SK-N-SH (cell line): Measurements from ENCODE around the gene KSR2. TPM values are rescaled to one million over a fixed set of nuclear protein-coding genes. Genes with fewer than 3 reads are reported as not detected.

Experiments
- CTCF ChIA-PET: fragments of 300-600, 350-600 bp; formaldehyde crosslinking; extraction: SDS; loops from one replicate; lab custom pipeline; 2021; lab: Yijun Ruan, JAX
- POLR2A ChIA-PET: fragments of 350-600 bp; sonication (Branson Sonifier 250); formaldehyde crosslinking; extraction: SDS; loops from one replicate; lab custom pipeline; 2020; ENCODE audit warnings: antibody characterized with exemption, inconsistent platforms; lab: Yijun Ruan, JAX
- DNase-seq: peaks from one replicate; pipeline ENCODE4 v3.0.0; 2012
- H2AFZ ChIP-seq: fragments of 200-600 bp; sonication (generic); 2 replicates; pipeline ENCODE4 v1.8.1; 2016; ENCODE audit warnings: antibody characterized with exemption, mild to moderate bottlenecking, low read depth
- H3F3A ChIP-seq: fragments of 200-600 bp; sonication (generic); replicated peaks from 2 replicates; pipeline ENCODE3; 2016; ENCODE audit warnings: antibody characterized with exemption, mild to moderate bottlenecking; ENCODE audit not compliant: insufficient read depth
- H3K27ac ChIP-seq, 2 experiments: fragments of 200-500 bp in 1 of 2; fragments of 200-600 bp in 1 of 2; sonication (Bioruptor generic) in 1 of 2; sonication (generic), shearing (Covaris generic) in 1 of 2; 2 replicates each; pipeline versions ENCODE4 v1.5.1 to v1.6.1; 2014 to 2016; ENCODE audit warnings: low read depth in 2 of 2, inconsistent platforms in 1 of 2, low read length in 1 of 2, mild to moderate bottlenecking in 1 of 2, mixed read lengths in 1 of 2
- H3K27me3 ChIP-seq: fragments of 200-600 bp; sonication (generic), shearing (Covaris generic); 2 replicates; pipeline ENCODE4 v1.6.1; 2016; ENCODE audit warnings: mixed run types; ENCODE audit not compliant: insufficient read depth
- H3K36me3 ChIP-seq, 2 experiments: fragments of 200-500 bp in 1 of 2; fragments of 200-600 bp in 1 of 2; sonication (Bioruptor generic) in 1 of 2; sonication (generic) in 1 of 2; replicated peaks in 1 of 2; 2 replicates each; pipeline versions ENCODE3 to v1.5.1; 2014 to 2016; ENCODE audit warnings: low read length in 1 of 2, mild to moderate bottlenecking in 1 of 2; ENCODE audit not compliant: insufficient read depth in 2 of 2, control insufficient read depth in 1 of 2
- H3K4me1 ChIP-seq, 2 experiments: fragments of 200-500 bp in 1 of 2; fragments of 200-600 bp in 1 of 2; sonication (Bioruptor generic) in 1 of 2; sonication (generic), shearing (Covaris generic) in 1 of 2; 2 replicates each; pipeline versions ENCODE4 v1.5.1 to v1.6.1; 2014 to 2016; ENCODE audit warnings: low read depth in 1 of 2, low read length in 1 of 2, mixed run types in 1 of 2; ENCODE audit not compliant: insufficient read depth in 2 of 2, control insufficient read depth in 1 of 2
- H3K4me2 ChIP-seq: fragments of 200-600 bp; sonication (generic), shearing (Covaris generic); 2 replicates; pipeline ENCODE4 v1.6.1; 2017; ENCODE audit warnings: mixed run types
- H3K4me3 ChIP-seq, 2 experiments: fragments of 200-500 bp in 1 of 2; fragments of 200-600 bp in 1 of 2; sonication (Bioruptor generic) in 1 of 2; sonication (generic), shearing (Covaris generic) in 1 of 2; 2 replicates each; pipeline versions ENCODE4 v1.5.1 to v1.8.1; 2014 to 2016; ENCODE audit warnings: low read depth in 2 of 2, inconsistent platforms in 1 of 2, low read length in 1 of 2, mild to moderate bottlenecking in 1 of 2, mixed read lengths in 1 of 2, moderate library complexity in 1 of 2
- H3K79me2 ChIP-seq: fragments of 200-600 bp; sonication (generic); 2 replicates; pipeline ENCODE4 v1.8.1; 2017; ENCODE audit warnings: mild to moderate bottlenecking; ENCODE audit not compliant: insufficient read depth
- H3K9ac ChIP-seq: fragments of 200-600 bp; sonication (generic); 2 replicates; pipeline ENCODE4 v1.6.1; 2017; ENCODE audit warnings: mixed run types
- H3K9me2 ChIP-seq: fragments of 200-600 bp; sonication (generic); 2 replicates; pipeline ENCODE4 v1.6.1; 2017; ENCODE audit warnings: mixed run types
- H3K9me3 ChIP-seq: fragments of 200-600 bp; sonication (generic); 2 replicates; pipeline ENCODE4 v1.6.1; 2017; ENCODE audit warnings: mixed run types, mild to moderate bottlenecking, moderate library complexity
- H4K20me1 ChIP-seq: fragments of 200-600 bp; sonication (generic); 2 replicates; pipeline ENCODE4 v1.6.1; 2017; ENCODE audit warnings: mild to moderate bottlenecking, mixed run types; ENCODE audit not compliant: insufficient read depth
- CHD2 ChIP-seq: fragments of 150-350 bp; IDR thresholded peaks from 2 replicates; pipeline ENCODE4 v1.6.1; 2018; ENCODE audit warnings: low read length; ENCODE audit not compliant: partially characterized antibody
- EP300 ChIP-seq, 2 experiments: IDR thresholded peaks; 2 replicates each; pipeline versions ENCODE4 v1.4.0 to v1.6.1; 2012; ENCODE audit warnings: borderline replicate concordance in 1 of 2, low read depth in 1 of 2, low read length in 1 of 2
- FOSL2 ChIP-seq: IDR thresholded peaks from 2 replicates; pipeline ENCODE4 v1.4.0; 2012; ENCODE audit warnings: low read depth, mild to moderate bottlenecking, moderate library complexity, borderline replicate concordance
- FOXJ3 ChIP-seq: sonication (generic); formaldehyde crosslinking; IDR thresholded peaks from 2 replicates; pipeline ENCODE4 v1.5.1; 2020; ENCODE audit warnings: mild to moderate bottlenecking, missing genetic modification reagents
- GATA2 ChIP-seq: sonication (generic); formaldehyde crosslinking; IDR thresholded peaks from 2 replicates; pipeline ENCODE4 v1.5.0; 2020; ENCODE audit warnings: mild to moderate bottlenecking, missing genetic modification reagents
- JUND ChIP-seq: IDR thresholded peaks from 2 replicates; pipeline ENCODE4 v1.4.0; 2012
- MEF2A ChIP-seq: IDR thresholded peaks from 2 replicates; pipeline ENCODE4 v1.4.0; 2012; ENCODE audit warnings: low read depth, borderline replicate concordance
- NFIC ChIP-seq: IDR thresholded peaks from 2 replicates; pipeline ENCODE4 v1.4.0; 2012; ENCODE audit warnings: borderline replicate concordance
- NRF1 ChIP-seq: IDR thresholded peaks from 2 replicates; pipeline ENCODE4 v1.6.1; 2012; ENCODE audit warnings: low read depth, mild to moderate bottlenecking, low read length
- POLR2AphosphoS5 ChIP-seq: IDR thresholded peaks from 2 replicates; pipeline ENCODE4 v1.6.1; 2012; ENCODE audit warnings: low read depth, low read length
- RFX5 ChIP-seq: IDR thresholded peaks from 2 replicates; pipeline ENCODE4 v1.6.1; 2012; ENCODE audit warnings: mild to moderate bottlenecking, improper control_type of control experiment, low read length
- RXRA ChIP-seq: IDR thresholded peaks from 2 replicates; pipeline ENCODE4 v1.4.0; 2012; ENCODE audit warnings: low read depth, mild to moderate bottlenecking, borderline replicate concordance
- TAF1 ChIP-seq: IDR thresholded peaks from 2 replicates; pipeline ENCODE4 v1.6.1; 2012; ENCODE audit warnings: low read depth, mild to moderate bottlenecking, low read length, moderate library complexity, borderline replicate concordance
- TCF12 ChIP-seq: IDR thresholded peaks from 2 replicates; pipeline ENCODE4 v1.4.0; 2012
- WGBS: methylation state at CpG from one replicate; pipeline ENCODE4 v1.1.6; 2017; ENCODE audit warnings: low lambda C conversion rate; 5-methylcytosine and 5-hydroxymethylcytosine counted together
- polyA plus RNA-seq, 3 experiments: library from polyadenylated mRNA; depleted of rRNA; stranded (reverse); fragments of >200 nt; gene quantifications; 2 replicates each; pipeline ENCODE4 v1.2.3, GENCODE V29; 2012
- TF ChIP-seq, protein P1 (sequence below): IDR thresholded peaks from 2 replicates; pipeline ENCODE4 v1.6.1; 2012; ENCODE audit warnings: mild to moderate bottlenecking, low read depth, low read length, moderate library complexity
- TF ChIP-seq, protein P2 (sequence below): IDR thresholded peaks from 2 replicates; pipeline ENCODE4 v1.4.0; 2012; ENCODE audit warnings: low read depth
- TF ChIP-seq, protein P3 (sequence below): fragments of 200-600 bp; sonication (generic); IDR thresholded peaks from 2 replicates; pipeline ENCODE4 v1.6.1; 2017; ENCODE audit warnings: antibody characterized with exemption, mild to moderate bottlenecking, moderate library complexity
- TF ChIP-seq, protein P4 (sequence below): fragments of 150-350 bp; IDR thresholded peaks from 2 replicates; pipeline ENCODE4 v1.6.1; 2017; ENCODE audit warnings: antibody characterized with exemption, low read length, low read depth, borderline replicate concordance
- TF ChIP-seq, protein P5 (sequence below): IDR thresholded peaks from 2 replicates; pipeline ENCODE4 v1.4.0; 2012; ENCODE audit warnings: low read depth, borderline replicate concordance

KSR2 gene
- polyA plus RNA-seq, 1 of the 3 experiments (the other 2 are of a cell fraction): 0.12 TPM

DNA sequence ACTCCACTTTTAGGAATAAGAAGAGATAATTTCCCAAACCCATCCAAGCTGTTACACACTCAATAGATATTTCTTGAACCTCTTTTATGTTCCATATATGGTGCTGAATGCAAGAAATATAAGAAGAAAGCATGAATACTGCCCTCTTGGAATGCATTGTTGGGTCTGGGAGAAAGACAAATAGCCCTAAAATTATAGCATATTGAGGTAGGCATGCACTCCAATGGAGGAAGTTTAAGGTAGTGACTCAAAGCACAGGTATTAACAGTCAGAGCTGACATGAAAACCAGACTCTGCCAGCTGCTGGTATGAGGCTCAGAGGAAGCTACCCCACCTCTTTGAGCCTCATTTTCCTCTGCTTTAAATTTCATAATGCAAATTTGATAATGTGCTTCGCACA is 346.0 kb downstream of the KSR2 start:
- H3K27ac ChIP-seq: peak overlapping the region in 1 of 2 experiments; percentile 46; a peak in 1 of 4 replicates
- H3K4me1 ChIP-seq: no peaks in the 10 kb centered on the region; a peak in 1 of 4 replicates
- no peaks in the 10 kb centered on the region for H3K27me3 ChIP-seq
- no peaks in the 10 kb centered on the region for H3K79me2 ChIP-seq
- no peaks in the 10 kb centered on the region for H3K36me3 ChIP-seq
- no peak for DNase-seq
- no peak overlapping the region for H3K9ac ChIP-seq
- peaks cover 9% of the 10 kb centered on the region for H3F3A ChIP-seq
- no peaks in the 10 kb centered on the region for H4K20me1 ChIP-seq
- POLR2A ChIA-PET: no interaction called here
- TF ChIP-seq, protein P1, sequence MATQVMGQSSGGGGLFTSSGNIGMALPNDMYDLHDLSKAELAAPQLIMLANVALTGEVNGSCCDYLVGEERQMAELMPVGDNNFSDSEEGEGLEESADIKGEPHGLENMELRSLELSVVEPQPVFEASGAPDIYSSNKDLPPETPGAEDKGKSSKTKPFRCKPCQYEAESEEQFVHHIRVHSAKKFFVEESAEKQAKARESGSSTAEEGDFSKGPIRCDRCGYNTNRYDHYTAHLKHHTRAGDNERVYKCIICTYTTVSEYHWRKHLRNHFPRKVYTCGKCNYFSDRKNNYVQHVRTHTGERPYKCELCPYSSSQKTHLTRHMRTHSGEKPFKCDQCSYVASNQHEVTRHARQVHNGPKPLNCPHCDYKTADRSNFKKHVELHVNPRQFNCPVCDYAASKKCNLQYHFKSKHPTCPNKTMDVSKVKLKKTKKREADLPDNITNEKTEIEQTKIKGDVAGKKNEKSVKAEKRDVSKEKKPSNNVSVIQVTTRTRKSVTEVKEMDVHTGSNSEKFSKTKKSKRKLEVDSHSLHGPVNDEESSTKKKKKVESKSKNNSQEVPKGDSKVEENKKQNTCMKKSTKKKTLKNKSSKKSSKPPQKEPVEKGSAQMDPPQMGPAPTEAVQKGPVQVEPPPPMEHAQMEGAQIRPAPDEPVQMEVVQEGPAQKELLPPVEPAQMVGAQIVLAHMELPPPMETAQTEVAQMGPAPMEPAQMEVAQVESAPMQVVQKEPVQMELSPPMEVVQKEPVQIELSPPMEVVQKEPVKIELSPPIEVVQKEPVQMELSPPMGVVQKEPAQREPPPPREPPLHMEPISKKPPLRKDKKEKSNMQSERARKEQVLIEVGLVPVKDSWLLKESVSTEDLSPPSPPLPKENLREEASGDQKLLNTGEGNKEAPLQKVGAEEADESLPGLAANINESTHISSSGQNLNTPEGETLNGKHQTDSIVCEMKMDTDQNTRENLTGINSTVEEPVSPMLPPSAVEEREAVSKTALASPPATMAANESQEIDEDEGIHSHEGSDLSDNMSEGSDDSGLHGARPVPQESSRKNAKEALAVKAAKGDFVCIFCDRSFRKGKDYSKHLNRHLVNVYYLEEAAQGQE: no peak
- TF ChIP-seq MEF2A (no peak), FOSL2 (no peak), CHD2 (no peak), JUND (no peak), FOXJ3 (CRISPR knock-in tag) (no peak)
- TF ChIP-seq, protein P2, sequence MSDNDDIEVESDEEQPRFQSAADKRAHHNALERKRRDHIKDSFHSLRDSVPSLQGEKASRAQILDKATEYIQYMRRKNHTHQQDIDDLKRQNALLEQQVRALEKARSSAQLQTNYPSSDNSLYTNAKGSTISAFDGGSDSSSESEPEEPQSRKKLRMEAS: no peak
- TF ChIP-seq, protein P3, sequence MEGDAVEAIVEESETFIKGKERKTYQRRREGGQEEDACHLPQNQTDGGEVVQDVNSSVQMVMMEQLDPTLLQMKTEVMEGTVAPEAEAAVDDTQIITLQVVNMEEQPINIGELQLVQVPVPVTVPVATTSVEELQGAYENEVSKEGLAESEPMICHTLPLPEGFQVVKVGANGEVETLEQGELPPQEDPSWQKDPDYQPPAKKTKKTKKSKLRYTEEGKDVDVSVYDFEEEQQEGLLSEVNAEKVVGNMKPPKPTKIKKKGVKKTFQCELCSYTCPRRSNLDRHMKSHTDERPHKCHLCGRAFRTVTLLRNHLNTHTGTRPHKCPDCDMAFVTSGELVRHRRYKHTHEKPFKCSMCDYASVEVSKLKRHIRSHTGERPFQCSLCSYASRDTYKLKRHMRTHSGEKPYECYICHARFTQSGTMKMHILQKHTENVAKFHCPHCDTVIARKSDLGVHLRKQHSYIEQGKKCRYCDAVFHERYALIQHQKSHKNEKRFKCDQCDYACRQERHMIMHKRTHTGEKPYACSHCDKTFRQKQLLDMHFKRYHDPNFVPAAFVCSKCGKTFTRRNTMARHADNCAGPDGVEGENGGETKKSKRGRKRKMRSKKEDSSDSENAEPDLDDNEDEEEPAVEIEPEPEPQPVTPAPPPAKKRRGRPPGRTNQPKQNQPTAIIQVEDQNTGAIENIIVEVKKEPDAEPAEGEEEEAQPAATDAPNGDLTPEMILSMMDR: no peak
- no peak overlapping the region for H2AFZ ChIP-seq
- no peak overlapping the region; the same call in 1 of the 2 replicates for H3K4me2 ChIP-seq
- CTCF ChIA-PET: no interaction called here
- no peaks in the 10 kb centered on the region for H3K9me2 ChIP-seq
- WGBS: 47% methylated on average over 1 of the region's 1 CpG
- no peak overlapping the region for H3K4me3 ChIP-seq
- no peaks in the 10 kb centered on the region for H3K9me3 ChIP-seq

DNA sequence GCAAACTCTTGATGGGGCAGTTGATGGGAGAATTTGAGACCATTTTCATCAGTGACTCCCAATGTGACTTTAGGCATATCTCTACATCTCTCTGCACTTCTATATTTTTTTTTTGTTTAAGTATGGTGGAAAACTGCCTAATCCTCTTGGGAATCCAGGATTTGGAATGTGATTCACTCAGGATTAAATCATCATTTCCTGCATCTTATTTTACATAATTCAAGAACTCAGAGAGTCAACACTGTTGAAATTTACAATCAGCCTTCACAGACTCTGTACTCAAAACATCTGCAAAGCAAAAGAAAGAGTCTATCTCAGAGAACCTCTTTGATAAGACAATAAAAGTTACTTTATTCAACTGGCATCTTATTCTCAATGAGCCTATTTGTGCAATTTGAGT is 346.7 kb downstream of the KSR2 start:
- no peak overlapping the region for H3K9ac ChIP-seq
- POLR2A ChIA-PET: no interaction called here
- no peak overlapping the region for H3K4me3 ChIP-seq
- CTCF ChIA-PET: no interaction called here
- H4K20me1 ChIP-seq: no peaks in the 10 kb centered on the region
- no peak for DNase-seq
- no peak overlapping the region for H2AFZ ChIP-seq
- no peaks in the 10 kb centered on the region for H3K27me3 ChIP-seq
- H3K4me1 ChIP-seq: no peaks in the 10 kb centered on the region; a peak in 1 of 4 replicates
- H3F3A ChIP-seq: peaks cover 9% of the 10 kb centered on the region
- H3K9me2 ChIP-seq: no peaks in the 10 kb centered on the region
- H3K27ac ChIP-seq: peak overlapping the region in 1 of 2 experiments; percentile 46; a peak in 1 of 4 replicates
- no peak overlapping the region; the same call in 1 of the 2 replicates for H3K4me2 ChIP-seq
- no peaks in the 10 kb centered on the region for H3K36me3 ChIP-seq
- H3K9me3 ChIP-seq: no peaks in the 10 kb centered on the region; the same call in 1 of the 2 replicates
- H3K79me2 ChIP-seq: no peaks in the 10 kb centered on the region
- TF ChIP-seq POLR2AphosphoS5 (no peak), NFIC (no peak), RFX5 (no peak), JUND (no peak), NRF1 (no peak), FOSL2 (no peak), EP300 (IDR thresholded peaks at IDR 0.05; ENCODE audit: borderline replicate concordance in 1 of 2, low read depth in 1 of 2, low read length in 1 of 2) (no peak), RXRA (no peak), MEF2A (no peak), TCF12 (no peak), GATA2 (CRISPR knock-in tag) (no peak), TAF1 (no peak)
- TF ChIP-seq, protein P4, sequence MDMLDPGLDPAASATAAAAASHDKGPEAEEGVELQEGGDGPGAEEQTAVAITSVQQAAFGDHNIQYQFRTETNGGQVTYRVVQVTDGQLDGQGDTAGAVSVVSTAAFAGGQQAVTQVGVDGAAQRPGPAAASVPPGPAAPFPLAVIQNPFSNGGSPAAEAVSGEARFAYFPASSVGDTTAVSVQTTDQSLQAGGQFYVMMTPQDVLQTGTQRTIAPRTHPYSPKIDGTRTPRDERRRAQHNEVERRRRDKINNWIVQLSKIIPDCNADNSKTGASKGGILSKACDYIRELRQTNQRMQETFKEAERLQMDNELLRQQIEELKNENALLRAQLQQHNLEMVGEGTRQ: no peak
- TF ChIP-seq, protein P5, sequence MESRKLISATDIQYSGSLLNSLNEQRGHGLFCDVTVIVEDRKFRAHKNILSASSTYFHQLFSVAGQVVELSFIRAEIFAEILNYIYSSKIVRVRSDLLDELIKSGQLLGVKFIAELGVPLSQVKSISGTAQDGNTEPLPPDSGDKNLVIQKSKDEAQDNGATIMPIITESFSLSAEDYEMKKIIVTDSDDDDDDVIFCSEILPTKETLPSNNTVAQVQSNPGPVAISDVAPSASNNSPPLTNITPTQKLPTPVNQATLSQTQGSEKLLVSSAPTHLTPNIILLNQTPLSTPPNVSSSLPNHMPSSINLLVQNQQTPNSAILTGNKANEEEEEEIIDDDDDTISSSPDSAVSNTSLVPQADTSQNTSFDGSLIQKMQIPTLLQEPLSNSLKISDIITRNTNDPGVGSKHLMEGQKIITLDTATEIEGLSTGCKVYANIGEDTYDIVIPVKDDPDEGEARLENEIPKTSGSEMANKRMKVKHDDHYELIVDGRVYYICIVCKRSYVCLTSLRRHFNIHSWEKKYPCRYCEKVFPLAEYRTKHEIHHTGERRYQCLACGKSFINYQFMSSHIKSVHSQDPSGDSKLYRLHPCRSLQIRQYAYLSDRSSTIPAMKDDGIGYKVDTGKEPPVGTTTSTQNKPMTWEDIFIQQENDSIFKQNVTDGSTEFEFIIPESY: no peak
- TF ChIP-seq, protein P2: no peak
